ENCODE data around the gene TAF8.
A peak's percentile ranks its signal among the peaks of the same experiment; 100 is the strongest.

Gene TAF8

GRCh38 chr6:42068173-42068572, 17.8 kb downstream of the TAF8 start:
- TF ChIP-seq CTCF (IDR thresholded peaks at IDR 0.05; ENCODE audit: insufficient read depth, missing control alignments): no peak
- no peak for DNase-seq (ENCODE audit: insufficient read length, low spot score)
- no peak for FAIRE-seq

- no peak for TF ChIP-seq CTCF (IDR thresholded peaks at IDR 0.05; ENCODE audit: insufficient read depth, missing control alignments)
- DNase-seq (ENCODE audit: insufficient read length, low spot score) (no peak), FAIRE-seq (no peak)
These were observed 18.7 kb downstream of the TAF8 start for GRCh38 chr6:42068872-42069522.

GRCh38 chr6:42071881-42072583, 21.7 kb downstream of the TAF8 start:
- TF ChIP-seq CTCF (IDR thresholded peaks at IDR 0.05; ENCODE audit: insufficient read depth, missing control alignments): no peak
- no peak for FAIRE-seq

GRCh38 chr6:42073287-42073686, 23.0 kb downstream of the TAF8 start:
- FAIRE-seq (no peak), DNase-seq (ENCODE audit: insufficient read length, low spot score) (no peak)
- TF ChIP-seq CTCF (IDR thresholded peaks at IDR 0.05; ENCODE audit: insufficient read depth, missing control alignments): no peak

More at GRCh38 chr6:42071881-42072583, 21.7 kb downstream of the TAF8 start:
- DNase-seq (ENCODE audit: insufficient read length, low spot score): no peak

GRCh38 chr6:42075159-42075838, 25.0 kb downstream of the TAF8 start:
- no peak for FAIRE-seq
- peak; percentile 94 for TF ChIP-seq CTCF (IDR thresholded peaks at IDR 0.05; ENCODE audit: insufficient read depth, missing control alignments)
- DNase-seq (ENCODE audit: insufficient read length, low spot score): peak; percentile 72

GRCh38 chr6:42078386-42078785, 28.1 kb downstream of the TAF8 start:
- no peak for TF ChIP-seq CTCF (IDR thresholded peaks at IDR 0.05; ENCODE audit: insufficient read depth, missing control alignments)
- no peak for DNase-seq (ENCODE audit: insufficient read length, low spot score)
- FAIRE-seq: no peak

Data from D721Med (cell line).